WERI-Rb-1 (cell line): ENCODE data around the gene SLC22A2.

ENCODE experiments used
- DNase-seq: peaks from one replicate; pipeline ENCODE4 v3.0.0-alpha.2; 2020
- H3K27ac ChIP-seq: fragments of 250-450 bp; sonication (Bioruptor Pico); 2 replicates; pipeline ENCODE4 v1.5.1; 2020; ENCODE audit warnings: mild to moderate bottlenecking, moderate library complexity
- H3K27me3 ChIP-seq: fragments of 250-450 bp; sonication (Bioruptor Pico); 2 replicates; pipeline ENCODE4 v1.5.1; 2021; ENCODE audit warnings: mild to moderate bottlenecking, low read depth, moderate library complexity; ENCODE audit not compliant: insufficient read depth, severe bottlenecking
- H3K36me3 ChIP-seq: fragments of 250-450 bp; sonication (Bioruptor Pico); 2 replicates; pipeline ENCODE4 v1.5.1; 2020; ENCODE audit warnings: mild to moderate bottlenecking, moderate library complexity
- H3K4me3 ChIP-seq: 2 replicates; pipeline ENCODE4 v1.5.1; 2011; ENCODE audit warnings: low read depth, mild to moderate bottlenecking, control low read depth, low read length
- H3K9me3 ChIP-seq: fragments of 250-450 bp; sonication (Bioruptor Pico); 2 replicates; pipeline ENCODE4 v1.5.1; 2021; ENCODE audit warnings: mild to moderate bottlenecking, moderate library complexity; ENCODE audit not compliant: severe bottlenecking
- CTCF ChIP-seq: IDR thresholded peaks from 2 replicates; pipeline ENCODE4 v1.5.1; 2011; ENCODE audit warnings: low read depth, mild to moderate bottlenecking, control low read depth, inconsistent platforms, low read length

SLC22A2 gene

GRCh38 chr6:160204710-160205109, 53.9 kb downstream of the SLC22A2 start:
- DNase-seq = no peak
- Histone ChIP-seq H3K27me3 (peaks cover 32% of the 10 kb centered on the region), H3K27ac (no peak overlapping the region), H3K4me3 (no peak overlapping the region), H3K9me3 (no peaks in the 10 kb centered on the region), H3K36me3 (no peaks in the 10 kb centered on the region)
- TF ChIP-seq CTCF = no peak

- H3K4me3 ChIP-seq = no peak overlapping the region
- no peaks in the 10 kb centered on the region for H3K9me3 ChIP-seq
- TF ChIP-seq CTCF = no peak
- no peak overlapping the region for H3K27ac ChIP-seq
- peaks cover 38% of the 10 kb centered on the region for H3K27me3 ChIP-seq
- no peak for DNase-seq
- no peaks in the 10 kb centered on the region for H3K36me3 ChIP-seq
Observed at GRCh38 chr6:160203953-160204352, 54.7 kb downstream of the SLC22A2 start.

- no peak for TF ChIP-seq CTCF
- Histone ChIP-seq H3K27me3 (peaks cover 42% of the 10 kb centered on the region), H3K4me3 (no peak overlapping the region), H3K36me3 (no peaks in the 10 kb centered on the region), H3K9me3 (no peaks in the 10 kb centered on the region), H3K27ac (no peak overlapping the region)
- DNase-seq = no peak
Observed at GRCh38 chr6:160203522-160203921, 55.1 kb downstream of the SLC22A2 start.

GRCh38 chr6:160203076-160203475, 55.5 kb downstream of the SLC22A2 start:
- H3K9me3 ChIP-seq = no peaks in the 10 kb centered on the region
- H3K27ac ChIP-seq = no peak overlapping the region
- TF ChIP-seq CTCF = no peak
- H3K36me3 ChIP-seq = no peaks in the 10 kb centered on the region
- H3K4me3 ChIP-seq = no peak overlapping the region
- peaks cover 42% of the 10 kb centered on the region for H3K27me3 ChIP-seq
- DNase-seq = no peak

GRCh38 chr6:160202411-160202810, 56.2 kb downstream of the SLC22A2 start:
- DNase-seq = no peak
- no peaks in the 10 kb centered on the region for H3K9me3 ChIP-seq
- H3K27me3 ChIP-seq = peaks cover 48% of the 10 kb centered on the region
- no peak overlapping the region for H3K4me3 ChIP-seq
- no peak overlapping the region for H3K27ac ChIP-seq
- H3K36me3 ChIP-seq = no peaks in the 10 kb centered on the region
- TF ChIP-seq CTCF = no peak

- no peaks in the 10 kb centered on the region for H3K36me3 ChIP-seq
- DNase-seq = no peak
- H3K4me3 ChIP-seq = no peak overlapping the region
- H3K27me3 ChIP-seq = peaks cover 52% of the 10 kb centered on the region
- no peak overlapping the region for H3K27ac ChIP-seq
- TF ChIP-seq CTCF = no peak
- H3K9me3 ChIP-seq = no peaks in the 10 kb centered on the region
Observed at GRCh38 chr6:160201061-160201460, 57.6 kb downstream of the SLC22A2 start.
